ENCODE measurements around the gene GRID1. TPM values are rescaled to one million over a fixed set of nuclear protein-coding genes. Genes with fewer than 3 reads are reported as not detected.

GRID1 gene
- total RNA-seq, 1 experiment from 2014 or later = 5.6 TPM

GRCh38 chr10:86082556-86082955 is 284.0 kb downstream of the GRID1 start:
- no peak overlapping the region for H2AFZ ChIP-seq (ENCODE audit: low read depth, low read length, poor library complexity, severe bottlenecking)
- CTCF ChIA-PET = no interaction called here
- H3K27ac ChIP-seq (ENCODE audit: low read depth, low read length) = no peak overlapping the region
- intact Hi-C loops (cut with micrococcal nuclease) = no loop called here
- no TSS peak for BruUV-seq (replicated peaks)
- no peaks in the 10 kb centered on the region for H3K27me3 ChIP-seq (ENCODE audit: insufficient read depth, low read length)
- no peaks in the 10 kb centered on the region for H3K9me3 ChIP-seq (ENCODE audit: control insufficient read depth in 1 of 2, insufficient read depth in 1 of 2, low read depth in 1 of 2, low read length in 2 of 2)
- RAD21 ChIA-PET (ENCODE audit: low non-redundant PET in 1 of 2, low total read pairs in 2 of 2, uncharacterized antibody in 2 of 2, unreplicated experiment in 2 of 2) = no interaction called here
- H3K4me3 ChIP-seq (replicated peaks in 1 of 2; ENCODE audit: low read depth in 1 of 2, low read length in 2 of 2) = no peak overlapping the region
- H3K4me1 ChIP-seq (ENCODE audit: control insufficient read depth in 1 of 2, insufficient read depth in 2 of 2, low read length in 2 of 2) = peaks cover 13 to 24% of the 10 kb centered on the region in 2 experiments
- no peak for TF ChIP-seq SRF (IDR thresholded peaks at IDR 0.05; ENCODE audit: low read depth)
- TF ChIP-seq CBX3 (IDR thresholded peaks at IDR 0.05; ENCODE audit: low read depth) = no peak
- no peaks in the 10 kb centered on the region for H3K36me3 ChIP-seq (ENCODE audit: control insufficient read depth in 1 of 2, insufficient read depth in 2 of 2, low read length in 2 of 2)
- POLR2A ChIA-PET = no interaction called here
- H3K9ac ChIP-seq (ENCODE audit: low read length) = no peak overlapping the region
- no peak for ATAC-seq
- DNase-seq (ENCODE audit: low read depth, low spot score) = no peak
- H3K4me2 ChIP-seq (ENCODE audit: low read length) = no peak overlapping the region
- H3K79me2 ChIP-seq (ENCODE audit: insufficient read depth, low read length) = no peaks in the 10 kb centered on the region
- H3K9me2 ChIP-seq (ENCODE audit: insufficient read depth) = no peaks in the 10 kb centered on the region
- H4K20me1 ChIP-seq (ENCODE audit: insufficient read depth) = no peaks in the 10 kb centered on the region

GRCh38 chr10:86079088-86079487 is 287.5 kb downstream of the GRID1 start:
- no peak overlapping the region for H2AFZ ChIP-seq (ENCODE audit: low read depth, low read length, poor library complexity, severe bottlenecking)
- peak; percentile 87 for ATAC-seq

More at GRCh38 chr10:86079088-86079487, 287.5 kb downstream of the GRID1 start:
- no peaks in the 10 kb centered on the region for H3K36me3 ChIP-seq (ENCODE audit: control insufficient read depth in 1 of 2, insufficient read depth in 2 of 2, low read length in 2 of 2)
- no peaks in the 10 kb centered on the region for H3K79me2 ChIP-seq (ENCODE audit: insufficient read depth, low read length)
- H3K9me2 ChIP-seq (ENCODE audit: insufficient read depth) = no peaks in the 10 kb centered on the region
- H3K27me3 ChIP-seq (ENCODE audit: insufficient read depth, low read length) = no peaks in the 10 kb centered on the region
- ChIA-PET CTCF (interaction anchor here (0.8 kb wide), 1 partner anchor 84 kb away, joined by 3 read pairs; no protein-coding TSS in a partner anchor), POLR2A (interaction anchor here (0.9 kb wide), 1 partner anchor 9 kb away, joined by 3 read pairs; no protein-coding TSS in a partner anchor), RAD21 (ENCODE audit: low non-redundant PET in 1 of 2, low total read pairs in 2 of 2, uncharacterized antibody in 2 of 2, unreplicated experiment in 2 of 2) (no interaction called here)
- no peaks in the 10 kb centered on the region for H4K20me1 ChIP-seq (ENCODE audit: insufficient read depth)
- peak overlapping the region; percentile 75 for H3K4me2 ChIP-seq (ENCODE audit: low read length)
- no peaks in the 10 kb centered on the region for H3K9me3 ChIP-seq (ENCODE audit: control insufficient read depth in 1 of 2, insufficient read depth in 1 of 2, low read depth in 1 of 2, low read length in 2 of 2)
- peak overlapping the region; percentile 36 for H3K9ac ChIP-seq (ENCODE audit: low read length)
- DNase-seq (ENCODE audit: low read depth, low spot score) = peak; percentile 66
- TF ChIP-seq FOSL1 (IDR thresholded peaks at IDR 0.05; ENCODE audit: low read depth) (peak; percentile 75), JUND (IDR thresholded peaks at IDR 0.05) (peak; percentile 77), POLR2AphosphoS5 (IDR thresholded peaks at IDR 0.05; ENCODE audit: low read depth, low read length) (peak; percentile 46; the same call in 1 of the 2 replicates), CEBPB (IDR thresholded peaks at IDR 0.05; ENCODE audit: low read depth) (no peak), YY1 (IDR thresholded peaks at IDR 0.05; ENCODE audit: extremely low read depth, insufficient replicate concordance, low read depth, low read length) (peak; percentile 37), SP1 (IDR thresholded peaks at IDR 0.05; ENCODE audit: low read depth) (peak; percentile 84), ZFX (IDR thresholded peaks at IDR 0.05) (no peak)
- BruUV-seq (replicated peaks) = no TSS peak
- H3K27ac ChIP-seq (ENCODE audit: low read depth, low read length) = peak overlapping the region; percentile 64
- intact Hi-C loops (cut with micrococcal nuclease) = no loop called here
- peaks cover 13 to 30% of the 10 kb centered on the region in 2 experiments for H3K4me1 ChIP-seq (ENCODE audit: control insufficient read depth in 1 of 2, insufficient read depth in 2 of 2, low read length in 2 of 2)
- H3K4me3 ChIP-seq (replicated peaks in 1 of 2; ENCODE audit: low read depth in 1 of 2, low read length in 2 of 2) = peak overlapping the region in 1 of 2 experiments; percentile 40; a peak in 2 of 4 replicates

All from HCT116 (cell line).